ENCODE measurements around the gene STK4.

STK4 gene

DNA sequence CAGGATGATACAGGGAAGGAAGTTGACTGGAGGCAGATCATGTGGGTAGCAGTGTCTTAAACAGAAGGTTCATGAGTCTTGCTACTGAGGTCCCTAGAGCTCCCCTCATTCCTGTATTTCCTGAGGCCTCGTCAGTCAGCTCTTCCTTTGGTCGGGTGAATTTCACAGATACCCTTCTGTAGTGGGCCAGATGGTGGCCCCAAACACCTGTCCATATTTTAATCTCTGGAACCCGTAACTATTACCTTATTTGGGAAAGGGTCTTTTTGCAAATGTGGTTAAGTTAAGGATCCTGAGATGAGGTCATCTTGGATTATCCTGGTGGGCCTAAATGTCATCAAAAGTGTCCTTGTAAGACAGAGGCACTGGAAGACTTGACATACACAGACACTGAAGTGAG is 125.1 kb downstream of the STK4 start:
- no peak for DNase-seq

GRCh38 chr20:45092898-45093297 is 126.6 kb downstream of the STK4 start:
- DNase-seq: no peak

DNA sequence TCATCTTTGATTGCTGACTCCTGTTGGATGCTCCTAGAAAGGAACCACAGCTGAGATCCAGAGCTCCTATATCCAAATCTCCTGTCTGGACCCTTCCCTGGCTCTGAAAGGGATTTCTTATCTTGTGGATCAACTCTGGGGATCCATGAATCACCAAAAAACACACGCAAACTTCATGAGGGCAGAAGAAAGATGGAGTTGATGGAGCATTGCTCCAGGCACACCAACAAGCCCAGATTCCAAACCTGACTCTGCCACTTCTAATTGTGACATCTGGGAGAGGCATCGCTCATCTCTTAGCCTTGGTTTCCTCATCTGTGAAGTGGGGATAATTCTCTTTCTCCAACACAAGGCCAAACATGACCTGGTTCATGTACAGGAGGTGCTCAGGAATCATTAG is 127.9 kb downstream of the STK4 start:
- DNase-seq: no peak

DNA sequence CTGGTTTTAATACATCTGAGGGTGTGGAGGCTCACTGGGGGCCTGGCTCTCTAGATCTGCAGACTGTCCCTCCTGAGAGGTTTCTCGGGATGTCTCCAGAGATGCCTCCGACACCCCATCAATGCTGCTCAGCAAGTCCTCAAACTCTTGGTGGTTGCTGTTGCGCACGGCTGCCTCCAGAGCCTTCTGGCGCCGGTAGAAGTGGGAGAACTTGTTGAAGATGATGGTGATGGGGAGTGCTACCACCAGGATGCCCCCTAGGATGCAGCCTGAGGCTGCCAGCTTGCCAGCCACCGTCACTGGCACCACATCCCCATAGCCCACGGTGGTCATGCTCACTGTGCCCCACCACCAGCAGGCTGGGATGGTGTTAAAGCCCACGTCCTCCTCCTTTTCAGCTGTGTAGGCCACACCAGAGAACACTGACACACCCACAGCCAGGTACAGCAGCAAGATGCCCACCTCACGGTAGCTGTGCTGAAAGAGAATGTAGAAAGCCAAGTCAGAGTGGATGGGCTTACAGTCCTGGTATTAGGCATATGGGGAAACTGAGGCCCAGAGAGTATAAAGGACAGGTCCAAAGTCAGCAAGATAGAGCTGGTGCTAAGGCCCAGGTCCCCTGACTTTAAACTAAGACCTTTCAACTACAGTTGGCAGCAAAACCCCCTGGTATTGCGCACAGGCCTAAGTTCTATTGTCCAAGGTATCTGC is 128.7 kb downstream of the STK4 start:
- no peak for DNase-seq

DNA sequence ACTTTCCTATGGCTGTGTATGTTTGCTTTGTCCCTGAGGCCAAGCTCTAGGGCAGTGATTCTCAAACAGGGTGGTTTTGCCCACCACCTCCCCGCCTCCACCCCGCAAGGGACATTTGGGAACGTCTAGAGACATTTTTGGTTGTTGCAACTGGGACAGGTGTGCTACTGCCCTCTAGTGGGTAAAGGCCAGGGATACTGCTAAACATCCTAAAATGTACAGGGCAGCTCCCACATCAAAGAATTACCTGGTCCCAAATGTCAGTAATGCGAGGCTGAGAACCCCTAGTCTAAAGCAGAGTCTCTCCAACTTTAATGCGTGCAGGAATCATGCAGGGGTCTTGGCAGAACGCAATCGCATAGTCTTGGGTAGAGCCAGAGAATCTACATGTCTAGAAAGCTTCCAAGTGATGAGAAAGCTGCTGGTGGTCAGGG is 129.5 kb downstream of the STK4 start:
- peak; percentile 11 for DNase-seq

DNA sequence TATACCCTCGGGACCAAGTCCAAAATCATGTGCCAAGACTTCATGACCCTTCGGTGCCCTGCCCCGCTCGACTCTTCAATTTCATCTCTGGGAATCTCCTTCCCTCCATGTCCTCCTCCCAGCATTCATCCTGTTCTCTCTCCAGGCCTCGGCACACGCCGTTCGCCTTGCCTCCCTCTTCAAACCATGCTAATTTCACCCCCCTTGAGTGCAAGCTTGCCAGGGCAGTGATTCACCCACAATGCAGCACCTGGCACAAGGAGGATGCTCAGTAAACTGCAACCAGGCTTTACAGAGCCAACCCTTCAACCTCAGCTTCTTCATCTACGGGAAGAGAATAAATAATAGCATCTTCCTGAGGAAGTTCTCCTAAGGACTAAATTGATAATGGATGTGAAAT is 130.5 kb downstream of the STK4 start:
- DNase-seq: no peak

DNA sequence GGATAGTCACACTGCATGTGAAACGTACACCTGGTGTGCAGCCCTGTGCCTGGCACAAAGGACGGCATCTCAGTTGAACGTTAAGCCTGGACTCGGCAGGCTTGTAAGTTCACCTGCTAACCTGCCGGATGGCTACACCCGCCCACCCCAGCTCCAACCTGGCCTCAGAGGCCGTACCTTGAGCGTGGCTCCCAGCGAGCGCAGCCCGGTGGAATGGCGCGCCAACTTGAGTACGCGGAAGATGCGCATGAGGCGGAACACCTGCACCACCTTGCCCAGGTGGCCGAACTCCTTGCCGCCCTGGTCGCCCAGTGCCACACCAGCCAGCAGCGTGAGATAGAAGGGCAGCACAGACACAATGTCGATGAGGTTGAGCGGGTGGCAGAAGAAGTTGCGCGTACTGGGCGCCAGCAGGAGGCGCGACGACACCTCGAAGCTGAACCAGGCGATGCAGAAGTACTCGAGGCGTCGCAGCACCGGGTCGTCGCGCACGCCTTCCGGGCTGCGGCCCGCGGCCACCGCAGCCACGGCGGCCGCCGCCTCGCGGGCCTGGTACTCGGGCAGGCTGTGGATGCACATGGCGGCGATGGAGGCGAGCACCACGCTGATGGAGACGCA is 131.3 kb downstream of the STK4 start:
- DNase-seq: no peak

DNA sequence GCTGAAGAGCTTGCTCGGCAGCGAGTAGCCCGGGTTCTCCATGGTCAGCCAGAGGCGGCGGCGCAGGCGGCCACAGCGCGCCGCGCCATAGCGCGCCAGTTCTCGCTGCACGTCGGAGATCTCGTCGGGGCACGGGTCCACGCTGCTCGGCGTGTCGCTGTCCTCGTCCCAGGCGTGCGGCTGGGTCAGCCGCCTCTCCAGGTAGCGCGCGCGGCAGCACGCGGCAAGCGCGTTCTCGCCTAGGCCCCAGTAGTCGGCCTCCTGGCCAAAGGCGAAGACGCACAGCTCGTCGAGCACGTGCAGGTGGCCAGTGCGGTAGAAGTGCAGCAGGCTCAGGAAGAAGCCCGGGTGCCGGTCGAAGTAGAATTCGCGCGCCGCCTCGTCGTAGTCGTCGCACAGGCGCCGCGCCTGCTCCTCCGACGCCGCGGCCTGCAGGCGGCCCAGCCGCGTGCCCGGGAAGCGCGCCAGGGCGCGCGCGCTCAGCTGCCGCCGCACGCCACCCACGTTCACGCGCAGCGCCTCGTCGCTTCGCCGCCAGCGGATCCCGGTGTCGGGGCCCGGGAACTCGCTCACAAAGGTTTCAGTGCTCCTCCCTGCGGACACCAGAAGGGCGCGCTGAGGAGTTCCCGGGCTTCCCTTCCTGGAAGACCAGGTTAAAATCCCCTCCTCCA is 131.9 kb downstream of the STK4 start:
- DNase-seq: no peak

DNA sequence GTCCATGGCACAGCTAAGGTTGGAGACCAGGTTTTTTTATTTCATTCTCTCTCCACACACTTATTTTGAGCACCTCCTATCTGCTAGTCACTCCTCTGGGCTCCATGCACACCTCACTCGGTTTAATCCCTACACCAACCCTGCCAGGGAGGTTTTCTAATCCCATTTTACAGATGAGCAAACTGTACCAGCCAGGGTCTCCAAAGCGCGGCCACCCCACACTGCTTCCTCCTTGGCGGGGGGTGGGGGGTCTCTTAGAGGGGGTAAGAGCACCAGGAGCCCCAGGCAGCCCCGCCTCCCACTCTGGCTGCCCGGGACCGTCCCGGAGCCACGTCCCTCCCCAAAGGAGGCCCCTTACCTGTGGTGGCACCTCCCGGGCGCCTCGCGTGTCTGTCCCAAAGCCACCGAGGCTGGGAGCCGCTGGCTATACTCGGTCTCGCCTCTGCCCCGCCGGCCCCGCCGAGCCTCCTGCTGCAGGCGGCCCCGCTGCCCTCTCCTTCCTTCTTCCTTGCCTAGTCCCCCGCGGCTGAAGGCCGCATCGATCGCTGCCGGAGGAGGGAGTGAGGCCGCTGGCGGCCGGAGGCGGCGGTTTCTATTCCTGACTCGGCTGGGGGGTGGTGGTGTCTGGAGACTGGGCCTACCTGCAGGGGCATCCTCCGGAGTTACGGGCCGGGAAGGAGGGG is 134.4 kb downstream of the STK4 start, which contains the start of gene KCNS1:
TSS of gene KCNS1 (minus strand) at position 565 of the 683 bp plus-strand sequence. CDS start 1,891 bp downstream, outside the sequence.
- DNase-seq: no peak

DNA sequence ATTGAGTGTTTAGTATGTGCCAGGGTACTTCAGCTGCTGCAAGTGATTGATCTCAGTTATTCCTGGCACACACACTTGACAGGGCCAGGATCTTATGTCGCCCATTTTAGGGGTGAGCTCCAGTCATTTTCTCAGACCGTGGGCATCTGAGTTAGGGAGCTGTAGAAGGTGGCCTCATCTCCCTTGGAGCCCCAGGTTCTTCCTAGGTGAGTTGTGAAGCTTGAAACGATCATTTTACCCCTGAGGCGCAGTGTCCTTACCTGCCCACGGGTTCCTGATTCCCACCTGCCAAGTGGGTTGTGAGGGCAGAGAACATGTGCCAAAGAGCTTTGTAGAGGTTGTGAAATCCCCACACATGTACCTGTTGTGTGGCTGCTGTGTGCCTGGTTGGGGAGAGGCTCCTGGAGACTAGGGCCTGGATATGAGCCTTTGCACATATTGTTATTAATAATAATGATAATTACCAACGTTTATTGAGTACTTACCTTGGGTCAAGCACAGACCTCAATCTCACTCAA is 135.1 kb downstream of the STK4 start:
- DNase-seq: no peak

- no peak for DNase-seq
These were observed 136.8 kb downstream of the STK4 start for GRCh38 chr20:45103072-45103471.

DNA sequence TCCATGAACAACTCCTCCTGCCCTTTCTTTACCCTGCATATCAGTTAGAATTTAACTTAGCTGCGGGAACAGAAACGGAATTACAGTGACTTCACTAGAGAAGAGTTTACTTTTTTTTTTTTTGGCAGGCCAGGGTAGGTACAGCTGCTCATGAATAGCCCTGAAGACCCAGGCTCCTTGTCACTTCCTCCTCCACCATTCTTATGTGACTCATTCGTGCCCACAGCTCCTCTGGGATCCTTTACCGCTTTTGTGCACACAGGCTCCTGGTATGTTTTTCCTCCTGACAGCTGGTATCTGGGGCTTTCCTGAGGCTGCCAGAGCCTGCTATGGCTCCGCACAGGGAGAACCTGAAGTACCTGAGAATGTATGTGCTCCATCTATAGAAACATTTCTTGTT is 138.5 kb downstream of the STK4 start:
- DNase-seq: peak; percentile 9

- no peak for DNase-seq
These were observed 139.0 kb downstream of the STK4 start for GRCh38 chr20:45105317-45105716.

GRCh38 chr20:45109634-45110033 is 143.3 kb downstream of the STK4 start:
- no peak for DNase-seq

GRCh38 chr20:45110301-45110700 is 144.0 kb downstream of the STK4 start:
- DNase-seq: no peak

DNA sequence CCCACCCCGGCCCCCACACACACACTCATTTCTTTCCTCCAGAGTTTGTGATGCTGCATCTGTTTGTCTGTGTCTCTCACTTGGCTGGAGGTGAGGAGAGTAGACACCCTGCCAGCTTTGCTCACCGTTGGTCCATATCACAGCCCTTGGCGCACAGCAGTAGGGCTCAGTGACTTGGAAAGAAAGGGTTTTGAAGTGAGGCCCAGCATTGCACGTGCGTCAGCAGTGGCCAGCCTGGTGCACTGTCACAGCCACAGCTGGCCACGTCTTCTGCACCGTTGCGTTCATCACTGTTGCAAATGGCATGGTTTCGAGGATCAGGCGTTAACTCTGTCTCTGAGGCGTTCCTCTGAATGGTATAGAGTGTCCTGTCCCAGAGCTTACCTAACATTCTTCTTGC is 145.0 kb downstream of the STK4 start:
- DNase-seq: no peak

GRCh38 chr20:45111799-45112471 is 145.6 kb downstream of the STK4 start:
- no peak for DNase-seq

GRCh38 chr20:45112754-45113153 is 146.4 kb downstream of the STK4 start:
- DNase-seq: no peak

GRCh38 chr20:45113865-45114264 is 147.6 kb downstream of the STK4 start:
- no peak for DNase-seq

- DNase-seq: no peak
These were observed 148.4 kb downstream of the STK4 start, which contains the start of gene WFDC5 for GRCh38 chr20:45114465-45115385. Gene WFDC5 (minus strand): TSS chr20:45115174. CDS start chr20:45115083, 91 bp downstream.

GRCh38 chr20:45115386-45115774 is 149.1 kb downstream of the STK4 start:
- no peak for DNase-seq

Measured in GF-D8 (cell line).